Activated CD4-positive, alpha-beta T cell treated with anti-CD3 and anti-CD28 coated beads, Interleukin-10, Interleukin-2, amounts not matched to agents 100 ng/mL and 50 ng/mL, durations not matched to agents 16 hours and 8 hours (primary cell): ENCODE measurements around the gene RMI1.
"Not testable (repeated sequence)": the region's sequence is repeated elsewhere in the genome, so short reads cannot be mapped to it uniquely, and the experiment has no call there.

Source experiments
- DNase-seq: peaks from one replicate; pipeline ENCODE4 v3.0.0-alpha.2; 2020

RMI1 gene

DNA sequence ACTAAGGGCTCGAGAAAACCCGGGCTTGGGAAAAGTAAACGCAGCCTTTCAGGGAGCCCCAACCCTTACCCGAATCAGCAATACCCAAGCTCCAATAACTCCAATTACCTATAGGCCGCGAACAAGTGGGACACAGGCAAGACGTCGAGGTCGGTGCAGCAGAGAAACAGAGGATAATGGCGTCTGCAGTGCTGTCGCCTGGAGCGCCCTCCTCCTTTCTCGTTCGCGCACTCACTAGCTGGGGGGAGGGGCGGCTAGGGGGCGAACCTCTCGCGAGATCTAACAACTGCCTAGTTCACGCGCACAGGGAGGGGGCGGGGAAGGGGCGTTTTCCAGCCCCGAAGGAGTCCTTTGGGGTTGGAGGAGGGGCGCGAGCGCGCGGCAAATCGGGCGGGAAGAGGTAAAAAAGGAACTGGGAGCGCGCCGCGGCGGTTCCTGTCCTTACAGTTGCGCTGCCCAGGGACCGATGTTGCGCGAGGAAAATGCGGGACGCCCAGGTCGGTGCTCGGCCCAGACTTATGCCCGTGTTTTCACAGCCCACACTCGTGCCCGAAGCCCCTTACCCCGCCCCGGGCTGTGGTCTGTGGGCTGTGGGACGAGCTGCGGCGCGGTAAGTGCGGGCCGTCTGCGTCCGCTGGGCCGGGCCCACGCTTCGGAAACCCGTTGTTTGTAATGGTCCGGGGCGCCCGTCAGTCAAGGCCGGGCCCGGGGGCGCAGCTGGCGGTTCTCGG, at the start of gene RMI1:
Gene RMI1, plus strand, starts transcription at position 411 of the 731 bp plus-strand sequence. CDS start 20,182 bp downstream, outside the sequence.
- peak; percentile 99 for DNase-seq

DNA sequence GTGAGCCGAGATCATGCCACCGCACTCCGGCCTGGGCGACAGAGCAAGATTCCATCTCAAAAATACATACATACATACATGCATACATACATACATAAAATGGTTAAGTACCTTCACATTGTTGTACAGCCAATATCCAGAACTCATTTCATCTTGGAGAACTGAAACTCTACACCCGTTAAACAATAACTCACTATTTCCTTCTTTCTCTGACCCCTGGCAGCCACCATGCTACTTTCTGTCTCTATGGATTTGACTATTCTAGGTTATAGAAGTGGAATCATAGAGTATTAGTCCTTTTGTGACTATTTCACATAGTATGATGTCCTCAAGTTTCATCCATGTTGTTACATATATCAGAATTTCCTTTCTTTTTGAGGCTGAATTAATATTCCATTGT, 49.7 kb upstream of the RMI1 start:
- no peak for DNase-seq

DNA sequence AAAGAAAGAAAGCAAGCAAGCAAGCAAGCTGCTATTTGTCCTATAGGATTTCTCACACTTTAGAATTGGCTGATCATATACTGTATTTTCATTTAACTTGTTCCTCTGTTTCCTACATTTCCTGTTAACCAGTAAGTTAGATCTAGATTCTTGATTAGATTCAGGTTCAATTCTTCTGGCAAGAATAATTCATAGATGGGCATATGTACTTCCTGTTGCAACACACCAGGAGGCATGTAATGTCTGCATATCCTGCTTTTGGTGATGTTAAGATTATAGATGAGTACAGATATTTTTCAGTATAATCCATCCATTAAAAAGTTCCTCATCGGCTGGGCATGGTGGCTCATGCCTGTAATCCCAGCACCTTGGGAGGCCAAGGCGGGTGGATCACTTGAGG, 48.6 kb upstream of the RMI1 start:
- DNase-seq: no peak

DNA sequence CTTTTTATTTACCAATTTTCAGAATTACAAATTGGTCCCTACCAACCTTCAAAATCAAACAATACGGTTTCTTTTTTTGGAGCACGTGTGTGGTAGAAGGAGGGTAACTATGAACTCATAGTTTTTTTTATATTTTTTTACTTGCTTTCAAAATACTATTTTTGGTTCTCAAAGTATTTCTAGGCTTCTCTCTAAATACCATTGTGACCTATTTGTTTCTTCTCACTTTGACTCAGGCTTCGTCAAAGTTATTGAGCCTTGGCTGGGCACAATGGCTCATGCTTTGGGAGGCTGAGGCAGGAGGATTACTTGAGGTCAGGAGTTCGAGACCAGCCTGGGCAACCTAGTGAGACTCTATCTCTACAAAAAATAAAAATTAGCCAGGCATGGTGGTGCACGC, 47.8 kb upstream of the RMI1 start:
- DNase-seq: no peak

DNA sequence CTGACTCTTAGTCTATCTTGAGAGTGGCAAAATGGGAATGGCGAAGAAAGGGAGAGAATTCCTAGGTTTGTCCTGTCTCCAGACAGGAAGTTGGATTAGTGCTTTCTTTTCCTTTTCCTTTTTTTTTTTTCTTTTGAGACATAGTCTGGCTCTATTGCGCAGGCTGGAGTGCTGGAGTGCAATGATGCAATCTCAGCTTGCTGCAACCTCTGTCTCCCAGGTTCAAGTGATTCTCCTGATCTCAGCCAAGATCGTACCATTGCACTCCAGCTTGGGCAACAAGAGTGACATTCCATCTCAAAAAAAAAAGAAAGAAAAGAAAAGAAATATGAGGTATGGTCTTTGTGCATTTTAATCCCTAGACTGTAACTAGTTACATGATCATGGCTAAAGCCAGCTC, 46.8 kb upstream of the RMI1 start:
- DNase-seq: no peak

GRCh38 chr9:83934569-83935275, 45.9 kb upstream of the RMI1 start:
- DNase-seq: no peak

- no peak for DNase-seq
These were observed 45.2 kb upstream of the RMI1 start for GRCh38 chr9:83935276-83935935.

- DNase-seq: no peak
These were observed 44.1 kb upstream of the RMI1 start for GRCh38 chr9:83936523-83936922.

GRCh38 chr9:83937861-83938455, 42.6 kb upstream of the RMI1 start:
- DNase-seq: peak; percentile 76

DNA sequence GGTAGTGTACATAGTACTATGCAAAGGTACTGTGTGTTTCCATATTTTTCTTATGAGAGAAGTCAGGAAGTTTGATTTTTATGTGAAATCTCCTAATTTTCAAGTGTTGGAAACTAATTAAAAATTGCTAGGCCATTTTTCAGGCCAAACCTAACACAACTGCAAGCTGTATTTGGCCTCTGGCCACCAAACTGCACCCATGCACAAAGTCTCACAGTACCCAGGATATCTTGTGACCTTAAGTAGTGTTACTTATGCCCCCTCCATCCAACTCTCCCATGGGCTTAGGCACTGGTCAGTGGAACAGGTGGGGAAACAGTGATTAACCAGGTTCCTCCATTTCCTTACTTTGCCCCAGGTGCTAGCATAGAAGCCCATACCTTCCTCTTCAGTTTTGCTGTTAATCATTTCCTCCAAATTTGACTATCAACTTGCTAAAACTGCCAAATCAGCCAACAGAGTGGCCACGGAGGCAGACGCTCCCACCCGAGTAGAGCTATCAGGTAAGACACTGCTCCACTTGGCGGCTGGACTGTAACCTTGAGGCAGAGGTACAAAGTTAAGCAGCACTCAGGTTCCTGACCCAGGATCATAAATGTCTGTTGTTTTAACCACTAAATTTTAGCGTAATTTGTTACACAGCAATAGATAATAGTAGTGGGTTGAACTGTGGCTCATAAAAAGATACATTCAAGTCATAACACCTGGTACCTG, 39.9 kb upstream of the RMI1 start:
- DNase-seq: no peak

DNA sequence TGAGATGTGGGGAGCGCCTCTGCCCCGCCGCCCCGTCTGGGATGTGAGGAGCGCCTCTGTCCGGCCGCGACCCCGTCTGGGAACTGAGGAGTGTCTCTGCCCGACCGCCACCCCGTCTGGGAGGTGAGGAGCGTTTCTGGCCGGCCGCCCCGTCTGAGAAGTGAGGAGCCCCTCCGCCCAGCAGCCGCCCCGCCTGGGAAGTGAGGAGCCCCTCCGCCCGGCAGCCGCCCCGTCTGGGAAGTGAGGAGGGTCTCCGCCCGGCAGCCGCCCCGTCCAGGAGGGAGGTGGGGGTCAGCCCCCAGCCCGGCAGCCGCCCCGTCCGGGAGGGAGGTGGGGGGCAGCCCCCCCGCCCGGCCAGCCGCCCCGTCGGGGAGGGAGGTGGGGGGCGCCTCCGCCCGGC, 32.5 kb upstream of the RMI1 start:
- not testable (repeated sequence) for DNase-seq

DNA sequence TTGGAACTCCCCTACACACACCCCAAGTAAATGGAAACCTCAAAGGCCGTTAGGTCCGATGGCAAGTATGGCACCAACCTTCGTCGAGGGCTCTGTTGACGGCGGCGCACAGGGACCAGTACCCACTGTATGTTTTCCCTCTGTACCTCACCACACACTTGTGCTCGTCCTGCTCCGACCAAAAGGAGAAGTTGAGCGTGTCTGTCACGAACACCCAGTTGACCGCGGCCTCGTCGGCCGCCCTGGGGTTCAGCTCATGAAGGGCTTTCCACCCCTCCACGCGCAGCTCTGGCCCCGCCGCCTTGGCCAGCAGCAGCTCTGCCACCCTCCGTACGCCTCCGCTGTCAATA, 24.5 kb upstream of the RMI1 start:
- peak; percentile 40 for DNase-seq

DNA sequence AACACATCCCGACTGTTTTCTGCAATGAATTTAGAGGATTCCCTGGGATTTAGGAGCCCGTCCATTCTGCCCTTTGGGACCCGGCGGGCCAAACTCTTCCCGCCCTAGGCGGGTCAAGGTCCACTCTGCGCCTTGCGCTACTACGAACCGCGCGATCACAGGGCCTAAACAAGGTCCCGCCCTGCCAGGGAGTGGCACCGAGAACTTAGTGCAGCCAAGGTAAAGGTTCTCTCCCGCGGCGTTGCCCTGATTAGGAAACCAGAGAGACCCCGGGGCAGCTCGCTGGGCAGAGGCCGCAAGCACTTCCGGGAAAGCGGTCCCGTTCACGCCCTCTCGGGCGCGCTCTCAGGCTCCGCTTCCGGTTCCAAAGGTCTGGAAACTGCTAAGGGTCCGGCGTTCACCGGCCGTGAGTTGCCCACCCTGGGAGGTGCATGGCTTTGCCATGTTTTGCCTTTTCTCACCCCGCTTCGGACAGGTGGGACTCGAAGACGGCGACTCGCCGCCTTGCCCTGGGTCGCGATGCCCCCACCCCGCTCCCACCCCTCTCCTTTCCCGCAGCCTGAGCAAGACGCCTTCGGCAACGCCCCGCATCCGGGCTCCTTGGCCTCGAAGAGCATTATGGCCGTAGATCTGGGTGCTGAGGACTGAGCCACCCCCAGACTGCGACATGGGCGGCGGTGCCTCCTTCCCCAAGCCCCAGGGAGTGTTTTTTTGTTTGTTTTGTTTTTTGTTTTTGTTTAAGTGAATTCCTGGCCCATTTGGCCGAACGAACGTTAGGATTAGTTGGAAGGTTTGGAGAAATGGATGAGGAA, 24.0 kb upstream of the RMI1 start:
- peak; percentile 80 for DNase-seq

GRCh38 chr9:83957248-83957513, 23.4 kb upstream of the RMI1 start:
- DNase-seq: no peak

- no peak for DNase-seq
These were observed 21.5 kb upstream of the RMI1 start for GRCh38 chr9:83959061-83959460.

- no peak for DNase-seq
These were observed 19.6 kb upstream of the RMI1 start for GRCh38 chr9:83960991-83961390.

- DNase-seq: no peak
These were observed 18.4 kb upstream of the RMI1 start for GRCh38 chr9:83962165-83962564.

DNA sequence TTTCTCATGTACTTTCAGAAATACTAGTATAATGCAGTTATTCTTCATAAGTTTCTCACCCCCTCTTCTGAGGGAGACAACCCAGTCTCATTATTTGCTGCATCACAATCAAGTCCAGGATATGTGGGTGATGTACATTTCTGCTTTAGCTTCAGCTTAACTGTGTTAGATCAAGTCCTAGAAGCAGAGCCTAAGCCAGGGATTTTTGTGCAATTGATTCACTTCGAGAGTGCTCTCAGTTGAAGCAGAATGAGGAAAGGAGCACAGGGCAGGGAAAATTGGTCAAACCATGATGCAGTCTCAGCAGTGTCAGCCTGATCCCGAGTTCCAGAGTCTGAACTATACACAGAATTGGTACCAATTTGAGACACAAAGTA, 15.6 kb upstream of the RMI1 start:
- DNase-seq: no peak

DNA sequence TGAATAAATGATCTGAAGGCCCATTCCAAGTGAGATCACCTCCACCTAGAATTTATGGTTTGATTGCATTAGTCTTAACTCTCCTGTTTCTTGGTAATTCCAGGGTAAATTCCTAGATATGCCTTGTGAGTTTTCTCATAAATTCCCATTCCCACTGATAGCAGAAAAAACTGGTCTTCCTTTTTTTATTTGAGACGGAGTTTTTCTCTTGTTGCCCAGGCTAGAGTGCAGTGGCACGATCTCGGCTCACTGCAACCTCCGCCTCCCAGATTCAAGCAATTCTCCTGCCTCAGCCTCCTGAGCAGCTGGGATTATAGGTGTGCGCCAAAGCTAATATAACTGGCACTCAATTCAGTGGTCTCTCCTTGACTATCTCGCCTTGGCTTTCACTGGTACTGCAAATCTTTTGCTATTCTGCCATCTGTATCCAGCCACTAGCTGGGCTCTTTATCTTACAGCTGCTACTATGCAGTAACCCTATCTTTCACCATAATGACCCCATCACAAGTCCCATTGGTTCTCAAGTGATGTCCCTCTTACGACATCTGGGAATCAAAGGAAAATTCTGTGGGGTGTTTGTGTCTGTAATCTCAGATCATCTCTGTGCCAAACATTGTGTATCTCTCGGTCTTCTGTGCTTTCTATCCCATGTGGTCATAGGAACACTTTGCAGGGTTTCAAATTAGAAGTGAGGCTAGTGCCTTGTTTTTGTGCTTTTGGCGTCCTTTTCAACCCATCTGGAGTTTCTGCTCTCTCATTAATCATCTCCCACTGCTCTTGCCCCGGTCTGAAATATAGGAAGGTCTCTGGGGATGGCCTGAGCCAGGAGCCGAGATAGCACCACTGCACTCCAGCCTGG, 15.0 kb upstream of the RMI1 start:
- no peak for DNase-seq

GRCh38 chr9:83966209-83966582, 14.4 kb upstream of the RMI1 start:
- no peak for DNase-seq

GRCh38 chr9:83967073-83967472, 13.5 kb upstream of the RMI1 start:
- no peak for DNase-seq

DNA sequence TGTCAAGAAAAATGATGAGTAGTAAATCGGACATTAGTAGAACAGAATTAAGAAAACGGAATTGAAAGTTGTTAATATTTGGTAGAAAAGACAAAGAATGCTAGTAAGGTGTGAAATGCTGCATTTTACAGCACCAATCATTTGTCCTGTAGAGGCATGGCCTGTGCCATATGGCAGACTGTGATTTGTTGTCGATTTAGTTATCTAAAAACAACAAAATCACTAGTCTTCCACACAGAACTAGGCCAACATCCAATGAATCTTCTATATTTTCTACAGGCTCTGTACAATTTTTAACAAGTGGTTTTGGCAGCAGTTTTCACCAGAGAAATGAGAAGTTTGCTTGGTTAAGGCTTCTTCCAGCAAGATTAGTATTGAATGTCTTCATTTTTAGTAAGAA, 11.0 kb upstream of the RMI1 start:
- no peak for DNase-seq
